DOHH2 (cell line): ENCODE data around the gene P3H2.

ENCODE experiments used
- H3F3A ChIP-seq: fragments of 200-600 bp; sonication (generic), shearing (Covaris generic); 2 replicates; pipeline ENCODE4 v1.6.0; 2016; ENCODE audit warnings: antibody characterized with exemption, mild to moderate bottlenecking; ENCODE audit not compliant: control insufficient read depth, insufficient read depth
- H3K27ac ChIP-seq: fragments of 200-600 bp; sonication (generic); 2 replicates; pipeline ENCODE4 v1.5.1; 2014; ENCODE audit warnings: low read depth, mild to moderate bottlenecking, low read length, moderate library complexity
- H3K27me3 ChIP-seq: fragments of 200-600 bp; sonication (generic); 2 replicates; pipeline ENCODE4 v1.6.1; 2014; ENCODE audit warnings: mild to moderate bottlenecking, low read length, mixed read lengths; ENCODE audit not compliant: control insufficient read depth
- H3K36me3 ChIP-seq: fragments of 200-600 bp; sonication (generic); 2 replicates; pipeline ENCODE4 v1.6.1; 2014; ENCODE audit warnings: mild to moderate bottlenecking, low read length, moderate library complexity, mixed read lengths; ENCODE audit not compliant: control insufficient read depth
- H3K4me1 ChIP-seq: fragments of 200-600 bp; sonication (generic); 2 replicates; pipeline ENCODE4 v1.6.1; 2014; ENCODE audit warnings: mild to moderate bottlenecking, low read length, mixed read lengths; ENCODE audit not compliant: control insufficient read depth
- H3K4me2 ChIP-seq: fragments of 200-600 bp; sonication (generic); 2 replicates; pipeline ENCODE4 v1.6.0; 2014; ENCODE audit warnings: mild to moderate bottlenecking, low read length, moderate library complexity
- H3K4me3 ChIP-seq: fragments of 200-600 bp; sonication (generic); 2 replicates; pipeline ENCODE4 v1.5.1; 2014; ENCODE audit warnings: mild to moderate bottlenecking, low read length, mixed read lengths
- H3K79me2 ChIP-seq: fragments of 200-600 bp; sonication (generic); 2 replicates; pipeline ENCODE4 v1.6.1; 2014; ENCODE audit warnings: mild to moderate bottlenecking, low read length, mixed read lengths; ENCODE audit not compliant: control insufficient read depth
- H3K9me2 ChIP-seq: fragments of 200-600 bp; sonication (generic); replicated peaks from 2 replicates; pipeline ENCODE4 v1.6.1; 2014; ENCODE audit warnings: mild to moderate bottlenecking, low read length, mixed read lengths; ENCODE audit not compliant: control insufficient read depth
- H3K9me3 ChIP-seq: fragments of 200-600 bp; sonication (generic); 2 replicates; pipeline ENCODE4 v1.6.1; 2014; ENCODE audit warnings: antibody characterized with exemption, low read length, mixed read lengths; ENCODE audit not compliant: control insufficient read depth, insufficient read depth
- H4K20me1 ChIP-seq: fragments of 200-600 bp; sonication (generic); 2 replicates; pipeline ENCODE4 v1.6.0; 2014; ENCODE audit warnings: low read depth, mild to moderate bottlenecking, antibody characterized with exemption, low read length, moderate library complexity; ENCODE audit not compliant: control insufficient read depth, insufficient read depth
- CTCF ChIP-seq: fragments of 200-600 bp; sonication (generic); IDR thresholded peaks from one replicate; pipeline ENCODE4 v1.5.1; 2014; ENCODE audit warnings: antibody characterized with exemption, mild to moderate bottlenecking, low read depth, low read length; ENCODE audit not compliant: poor library complexity, severe bottlenecking
- EZH2phosphoT487 ChIP-seq: fragments of 200-600 bp; sonication (generic); IDR thresholded peaks from 2 replicates; pipeline ENCODE4 v1.6.1; 2017; ENCODE audit warnings: borderline replicate concordance, mild to moderate bottlenecking, antibody characterized with exemption, low read length, moderate library complexity, mixed read lengths

The P3H2 gene

GRCh38 chr3:190044142-190044541 lies 76.6 kb downstream of the P3H2 start:
- Histone ChIP-seq H3K4me2 (no peak overlapping the region), H3K9me3 (no peaks in the 10 kb centered on the region), H3K4me3 (no peak overlapping the region), H3K4me1 (no peaks in the 10 kb centered on the region), H3K9me2 (no peaks in the 10 kb centered on the region), H3K27ac (no peak overlapping the region), H3K36me3 (no peaks in the 10 kb centered on the region), H3K79me2 (no peaks in the 10 kb centered on the region), H3F3A (no peaks in the 10 kb centered on the region), H3K27me3 (no peaks in the 10 kb centered on the region), H4K20me1 (no peaks in the 10 kb centered on the region)
- TF ChIP-seq CTCF: no peak
- no peak for TF ChIP-seq EZH2phosphoT487

GRCh38 chr3:190043741-190044140 lies 77.0 kb downstream of the P3H2 start:
- no peaks in the 10 kb centered on the region for H3F3A ChIP-seq
- H3K9me2 ChIP-seq: no peaks in the 10 kb centered on the region
- TF ChIP-seq EZH2phosphoT487 (no peak), CTCF (no peak)
- no peaks in the 10 kb centered on the region for H3K4me1 ChIP-seq
- H3K9me3 ChIP-seq: no peaks in the 10 kb centered on the region
- H3K27me3 ChIP-seq: no peaks in the 10 kb centered on the region
- H3K36me3 ChIP-seq: no peaks in the 10 kb centered on the region
- no peak overlapping the region for H3K4me3 ChIP-seq
- H3K4me2 ChIP-seq: no peak overlapping the region
- H3K79me2 ChIP-seq: no peaks in the 10 kb centered on the region
- no peaks in the 10 kb centered on the region for H4K20me1 ChIP-seq
- no peak overlapping the region for H3K27ac ChIP-seq

GRCh38 chr3:190042558-190042957 lies 78.1 kb downstream of the P3H2 start:
- H4K20me1 ChIP-seq: no peaks in the 10 kb centered on the region
- no peaks in the 10 kb centered on the region for H3K9me2 ChIP-seq
- no peaks in the 10 kb centered on the region for H3K27me3 ChIP-seq
- H3K79me2 ChIP-seq: no peaks in the 10 kb centered on the region
- no peak overlapping the region for H3K4me3 ChIP-seq
- H3K4me1 ChIP-seq: no peaks in the 10 kb centered on the region
- no peak overlapping the region for H3K4me2 ChIP-seq
- no peak for TF ChIP-seq CTCF
- TF ChIP-seq EZH2phosphoT487: no peak
- H3K36me3 ChIP-seq: no peaks in the 10 kb centered on the region
- H3K9me3 ChIP-seq: no peaks in the 10 kb centered on the region
- H3F3A ChIP-seq: no peaks in the 10 kb centered on the region
- no peak overlapping the region for H3K27ac ChIP-seq
